HG03103 (cell line): Measurements from ENCODE around the gene IL20RA.

Source experiments
- ATAC-seq: cut with Tn5 transposase; IDR thresholded peaks from one replicate; pipeline ENCODE4 v1.9.1; 2021; ENCODE audit warnings: low read depth; ENCODE audit not compliant: unreplicated experiment

The IL20RA gene

DNA sequence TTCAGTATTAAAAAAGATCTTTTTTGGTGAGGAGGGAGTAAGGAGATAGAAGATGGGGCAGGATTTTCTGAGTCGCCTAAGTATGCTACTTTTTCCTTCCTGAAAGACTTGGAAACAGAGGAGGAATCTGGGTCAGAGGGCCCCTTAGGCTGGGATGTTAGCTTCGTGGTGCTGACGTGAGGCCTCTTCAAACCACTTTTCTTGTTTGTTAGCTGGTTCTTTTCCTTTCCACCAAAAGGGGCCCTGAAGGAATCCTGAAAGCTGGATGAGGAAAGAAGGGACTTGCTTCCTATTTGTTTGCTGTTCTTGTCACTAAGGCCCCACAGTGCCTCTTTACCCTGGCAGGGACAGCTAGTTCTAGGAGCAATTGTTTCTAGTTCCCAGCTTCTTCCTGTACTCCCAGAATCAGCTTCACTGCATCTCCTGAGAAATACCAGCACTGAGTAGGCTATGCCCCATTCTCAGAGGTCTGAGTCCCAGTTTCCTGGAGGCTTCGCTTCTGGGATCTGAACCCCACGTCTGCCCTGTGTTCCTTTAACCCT, 2.2 kb upstream of the IL20RA start:
- no peak for ATAC-seq

DNA sequence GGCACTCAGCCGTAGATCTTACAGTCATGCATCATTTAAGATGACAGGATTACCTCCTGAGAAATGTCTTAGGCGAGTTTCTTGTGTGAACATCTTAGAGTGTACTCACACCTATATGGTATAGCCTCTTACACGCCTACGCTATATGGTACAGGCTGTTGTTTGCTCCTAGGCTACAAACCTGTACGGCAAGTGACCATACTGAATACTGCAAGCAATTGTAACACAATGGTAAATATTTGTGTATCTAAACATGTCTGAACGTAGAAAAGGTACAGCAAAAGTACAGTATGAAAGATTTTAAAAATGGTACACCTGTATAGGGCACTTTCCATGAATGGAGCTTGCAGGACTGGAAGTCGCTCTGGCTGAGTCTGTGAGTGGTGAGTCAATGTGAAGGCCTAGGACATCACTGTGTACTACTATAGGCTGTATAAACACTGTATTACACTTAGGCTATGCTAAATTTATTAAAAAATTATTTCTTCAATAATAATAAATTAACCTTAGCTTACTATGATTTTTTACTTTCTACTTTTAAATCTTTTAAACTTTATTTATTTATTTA, 541 bp upstream of the IL20RA start:
- no peak for ATAC-seq

DNA sequence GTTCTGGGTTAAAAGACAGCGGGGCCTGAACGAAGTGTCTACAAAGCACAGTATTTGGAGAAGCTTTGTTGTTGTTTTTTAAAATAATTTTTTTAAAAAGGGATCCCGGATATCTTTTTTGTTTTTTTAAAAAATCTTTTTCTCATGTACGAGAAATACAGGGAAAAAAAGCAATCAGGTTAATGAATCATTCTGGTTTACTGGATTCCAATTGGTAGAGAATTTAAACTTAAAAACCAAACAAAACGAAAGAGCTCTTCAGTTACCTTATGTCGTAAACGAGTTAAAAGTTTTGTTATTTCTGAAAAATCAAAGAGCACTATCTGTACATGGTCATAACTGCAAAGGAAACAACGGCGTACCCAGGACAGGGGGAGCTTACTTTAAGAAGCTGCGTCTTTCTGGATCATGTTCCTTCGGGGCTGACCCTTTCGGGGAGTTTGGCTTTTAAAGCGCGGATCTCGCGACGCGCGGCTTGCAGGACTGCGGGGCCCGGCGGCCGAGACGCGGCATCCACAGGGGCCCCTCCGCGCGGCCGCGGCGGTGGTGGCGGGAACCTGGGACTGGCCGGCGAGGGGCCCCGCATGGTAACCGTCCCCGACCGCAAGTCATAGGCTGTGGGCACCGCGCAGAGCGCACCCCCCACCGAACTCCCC, 927 bp downstream of the IL20RA start:
- ATAC-seq: no peak

DNA sequence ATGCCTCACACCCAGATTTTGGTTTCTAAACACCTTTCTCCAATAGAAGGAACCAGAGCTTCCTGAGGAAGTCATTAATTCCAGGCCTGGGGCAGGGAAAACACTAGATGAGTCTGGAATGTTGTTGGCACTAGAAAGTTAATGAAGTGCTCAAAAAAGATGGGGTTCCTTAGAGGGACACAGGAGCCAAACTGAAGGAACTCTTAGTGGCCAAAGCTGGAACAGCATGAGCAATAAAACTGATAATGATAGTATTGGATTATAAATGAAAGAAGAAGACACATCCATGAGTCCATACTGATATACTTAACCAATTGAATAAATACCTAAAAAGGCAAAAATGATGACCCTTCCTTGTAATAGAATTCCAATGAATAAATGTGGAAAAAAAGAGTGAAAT, 4.4 kb downstream of the IL20RA start:
- no peak for ATAC-seq

DNA sequence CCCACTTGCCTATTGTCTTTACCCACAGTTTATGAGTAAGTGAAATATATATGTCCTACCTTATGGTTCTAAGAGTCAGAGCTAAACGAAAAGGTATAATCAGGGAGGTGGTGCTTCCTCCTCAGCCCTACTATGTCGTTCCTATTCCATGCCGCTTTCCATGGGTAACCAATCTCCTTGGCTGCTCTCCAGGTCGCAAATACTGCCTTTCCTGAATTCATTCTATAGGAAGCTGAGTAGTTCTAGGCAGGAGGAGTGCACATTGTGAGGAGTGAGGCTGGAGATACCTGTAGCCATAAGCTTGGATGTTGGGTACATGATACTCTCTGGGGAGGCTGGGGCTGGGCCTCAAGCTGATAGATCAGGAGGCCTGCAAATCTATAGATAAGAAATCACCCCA, 5.8 kb downstream of the IL20RA start:
- ATAC-seq: no peak

DNA sequence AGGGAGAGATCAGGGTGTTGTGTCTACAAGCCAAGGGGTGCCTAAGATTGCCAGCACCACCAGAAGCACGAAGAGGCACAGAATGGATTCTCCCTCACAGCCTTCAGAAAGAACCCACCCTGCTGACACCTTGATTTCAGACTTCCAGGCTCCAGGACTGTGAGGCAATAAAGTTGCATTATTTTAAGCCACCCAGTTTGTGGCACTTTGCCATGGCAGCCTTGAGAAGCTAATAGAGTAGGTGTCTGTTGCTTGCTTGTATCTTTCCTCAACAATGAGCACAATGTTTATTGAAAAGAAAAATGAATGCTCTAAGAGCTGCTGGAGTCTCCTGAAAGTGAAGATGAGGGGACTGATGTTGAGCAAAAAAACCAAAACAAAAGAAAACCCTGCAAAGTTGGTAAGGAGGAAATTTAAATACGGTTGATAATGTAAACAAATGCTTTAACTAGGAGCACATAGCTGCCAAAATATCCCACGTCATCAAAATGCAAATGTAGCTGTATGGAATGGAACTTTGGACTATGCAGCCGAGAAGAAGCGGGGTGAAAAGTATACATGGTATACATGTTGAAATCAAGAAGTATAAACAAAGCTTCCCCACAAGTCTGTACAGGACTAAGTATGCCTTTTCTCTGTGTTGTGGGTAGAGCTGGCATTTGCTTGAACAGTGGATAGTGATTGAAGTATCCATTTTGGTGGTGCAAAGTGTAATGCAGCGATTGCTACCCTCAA, 8.0 kb downstream of the IL20RA start:
- no peak for ATAC-seq

DNA sequence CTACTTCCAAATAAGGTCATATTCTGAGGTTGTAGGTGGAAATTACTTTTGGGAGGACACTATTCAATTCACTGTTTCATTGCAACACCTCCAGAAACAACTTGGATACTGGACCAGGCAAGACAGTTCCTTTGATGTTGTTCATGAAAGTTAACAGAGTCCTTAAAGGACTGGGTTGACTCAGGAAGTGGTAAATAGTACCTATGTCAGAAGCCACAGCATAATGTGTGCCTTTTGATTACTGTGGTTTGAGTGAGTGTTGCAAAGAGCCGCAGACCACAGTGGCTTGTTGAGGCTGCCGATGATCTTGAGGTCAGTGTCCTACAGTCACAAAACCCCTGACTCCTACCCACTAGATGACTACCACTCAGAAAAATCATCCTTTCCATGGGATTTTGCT, 10.9 kb downstream of the IL20RA start:
- peak; percentile 98 for ATAC-seq

DNA sequence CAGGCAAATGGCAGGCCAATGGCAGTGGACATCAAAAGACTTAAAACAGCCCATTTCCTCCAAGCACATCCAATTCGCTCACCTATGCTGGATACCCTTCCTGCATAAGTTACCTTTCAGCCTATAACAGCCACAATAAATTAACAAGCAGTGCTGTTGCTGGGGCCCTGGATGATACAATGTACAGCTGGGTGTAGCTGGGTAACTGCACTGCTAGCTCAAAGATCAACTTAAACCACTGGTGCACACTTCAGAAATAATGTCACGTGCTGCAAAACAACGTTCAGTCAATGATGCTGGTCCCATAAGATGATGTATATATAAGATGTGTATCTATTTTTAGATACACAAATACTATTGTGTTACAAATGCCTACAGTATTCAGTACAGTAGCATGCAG, 13.6 kb downstream of the IL20RA start:
- no peak for ATAC-seq

DNA sequence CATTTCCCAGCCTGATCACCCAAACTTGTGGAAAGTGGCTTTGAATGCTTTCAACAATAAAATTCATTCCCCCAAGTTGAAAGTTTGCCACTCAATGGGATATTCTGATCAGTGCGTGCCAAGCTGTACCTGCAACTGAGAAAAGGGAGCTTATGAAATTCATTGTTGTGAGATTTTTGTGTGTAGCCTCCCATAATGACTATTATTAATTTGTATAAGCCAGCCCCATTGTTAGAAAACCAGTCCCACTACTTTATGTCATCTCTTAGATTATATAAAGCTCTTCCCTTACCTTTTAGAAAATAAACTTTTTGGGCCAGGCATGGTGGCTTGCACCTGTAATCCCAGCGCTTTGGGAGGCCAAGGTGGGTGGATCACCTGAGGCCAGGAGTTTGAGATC, 15.9 kb downstream of the IL20RA start:
- ATAC-seq: no peak

DNA sequence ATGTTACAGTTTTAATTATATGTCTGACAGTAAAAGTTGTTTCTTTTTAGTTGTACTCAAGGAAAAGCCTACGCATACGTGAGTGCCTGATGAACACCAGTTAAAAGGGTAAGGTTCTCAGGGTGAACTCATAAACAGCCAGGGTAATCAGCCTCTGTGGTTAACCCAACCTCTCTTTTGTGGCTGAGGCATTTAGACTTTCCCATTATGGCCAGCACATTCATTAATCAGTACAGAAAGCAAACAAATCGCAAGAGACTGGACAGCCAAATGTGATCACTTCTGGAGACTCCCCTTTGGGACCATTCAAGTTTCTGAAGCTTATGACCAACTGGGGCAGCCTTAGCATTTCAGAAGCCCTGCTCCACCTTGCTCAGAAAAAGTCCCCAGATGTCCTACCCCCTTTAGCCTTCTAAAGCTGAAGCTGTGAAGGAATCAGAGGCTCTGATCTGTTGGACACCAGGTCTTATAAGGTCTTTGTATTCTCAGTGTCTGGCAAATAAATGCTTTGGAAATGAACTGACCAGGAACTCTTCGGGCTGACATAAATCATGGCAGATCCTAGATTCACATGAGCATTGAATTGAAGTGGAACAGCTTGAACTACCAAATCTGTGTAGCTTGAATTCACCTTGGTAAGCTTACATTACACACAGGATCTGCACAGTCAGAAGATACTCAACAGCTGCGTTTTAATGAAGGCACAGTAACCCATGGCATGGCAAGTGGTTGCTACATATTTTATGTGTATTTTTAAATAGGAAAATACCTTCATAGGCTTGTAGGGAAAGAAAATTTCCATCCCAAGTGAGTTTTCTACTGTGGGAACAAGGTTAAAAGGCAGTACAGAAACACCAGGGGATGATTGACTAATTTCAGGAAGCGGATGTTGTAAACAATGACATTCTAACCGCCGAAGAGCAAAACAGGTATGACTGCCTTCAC, 18.7 kb downstream of the IL20RA start:
- ATAC-seq: no peak

DNA sequence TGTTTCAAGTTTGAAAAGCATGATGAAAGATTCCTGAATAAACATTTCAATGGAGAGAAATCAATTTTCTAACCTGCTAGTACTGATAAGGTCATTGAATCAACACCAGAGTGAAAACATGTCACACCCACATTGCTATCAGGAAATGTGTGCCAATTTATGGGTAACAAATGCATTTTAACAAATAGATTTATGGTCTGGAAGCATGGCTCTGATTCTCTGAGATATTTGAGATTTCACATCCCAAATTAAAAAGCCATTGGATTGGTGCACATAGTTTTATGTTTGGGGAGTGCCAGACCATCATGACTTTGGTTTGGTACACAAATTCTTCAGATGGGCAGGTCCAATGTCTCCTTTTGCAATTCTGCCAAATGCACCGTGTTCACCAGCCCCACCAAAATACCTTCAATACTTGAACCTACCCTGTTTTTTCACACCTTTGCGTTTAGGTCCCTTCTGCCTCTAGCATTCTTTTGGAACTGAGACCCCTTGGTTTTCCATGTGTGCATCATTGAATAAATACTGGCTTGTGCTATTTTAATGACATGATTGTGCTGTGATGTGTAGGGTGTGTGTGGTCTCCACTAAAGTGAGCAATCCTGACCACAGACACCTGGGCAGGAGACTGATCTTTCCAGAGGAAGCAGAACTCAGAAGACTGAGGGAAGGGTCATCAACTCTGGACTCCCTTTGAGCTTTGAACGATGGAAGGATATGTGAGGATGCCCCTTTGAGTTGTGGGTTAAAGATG, 20.4 kb downstream of the IL20RA start:
- ATAC-seq: no peak

DNA sequence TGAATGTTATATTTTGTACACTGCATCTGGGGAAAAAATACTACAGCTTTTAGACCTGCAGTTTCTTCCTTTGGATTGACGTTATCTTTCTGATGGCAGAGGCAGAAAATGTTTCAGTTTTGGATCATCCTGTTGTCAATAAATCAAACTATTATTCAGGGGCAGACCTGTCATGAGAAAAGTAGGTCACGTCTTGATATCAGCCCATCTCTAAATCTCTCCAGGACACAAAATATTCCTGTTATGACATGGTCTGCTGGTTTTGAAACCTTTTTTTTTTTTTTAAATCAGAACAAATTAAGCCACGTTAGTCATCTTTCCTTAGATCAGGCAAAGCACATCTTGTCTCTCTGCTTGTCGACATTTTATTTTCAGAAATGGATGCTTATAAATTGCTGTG, 24.0 kb downstream of the IL20RA start:
- ATAC-seq: no peak

DNA sequence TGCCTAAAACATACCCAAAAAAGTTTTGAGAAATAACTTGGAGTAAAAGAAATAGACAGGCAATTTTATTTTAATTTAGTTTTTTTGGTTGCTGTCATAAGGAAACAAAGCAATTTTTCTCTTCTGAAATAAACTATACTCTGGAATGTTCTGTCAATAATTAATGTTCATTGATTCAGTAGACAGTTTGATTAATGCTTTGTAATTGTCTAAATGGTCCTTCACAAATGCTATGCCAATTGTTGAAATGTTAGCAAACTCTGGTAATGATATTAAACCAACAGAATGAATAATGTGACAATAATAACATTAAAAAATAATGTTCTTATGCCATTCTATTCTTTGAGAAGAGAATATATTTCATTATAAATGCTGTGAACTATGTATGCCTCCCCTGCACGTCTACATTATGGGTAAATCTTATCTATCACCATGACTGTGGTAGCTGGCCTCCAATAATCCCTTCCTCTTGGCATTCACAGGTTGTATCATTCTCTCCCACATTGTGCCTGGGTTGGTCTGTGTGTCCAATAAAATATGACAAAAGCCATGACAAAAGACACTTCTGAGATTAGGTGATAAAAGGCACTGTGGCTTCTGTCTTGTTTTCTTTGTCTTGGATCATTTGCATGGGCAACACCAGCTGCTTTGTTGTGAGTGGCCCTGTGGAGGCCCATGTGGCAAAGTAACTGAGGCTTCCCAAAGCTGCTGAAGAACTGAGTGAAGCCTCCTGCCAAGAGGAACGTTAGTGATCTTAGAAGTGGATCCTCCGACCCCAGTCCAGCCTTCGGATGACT, 25.1 kb downstream of the IL20RA start:
- no peak for ATAC-seq

DNA sequence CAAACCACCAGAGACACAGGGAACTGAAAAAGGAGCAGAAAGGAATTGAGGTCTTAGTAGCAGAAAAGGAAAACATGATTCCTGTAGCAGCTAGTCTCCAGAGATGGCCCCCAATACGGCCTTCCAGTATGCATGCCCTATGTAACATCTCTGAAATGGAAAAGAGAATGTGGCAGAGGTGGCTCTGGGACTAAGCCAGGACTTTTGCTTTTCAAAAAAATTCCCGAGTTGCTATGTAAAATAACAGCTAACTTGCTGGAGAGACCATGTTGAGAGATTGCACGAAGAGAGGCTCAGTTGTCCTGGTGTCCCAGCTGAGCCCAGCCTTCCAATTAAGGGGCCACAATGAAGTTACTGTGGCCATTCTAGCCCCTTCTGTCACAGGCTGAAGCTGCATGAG, 27.7 kb downstream of the IL20RA start:
- ATAC-seq: no peak

DNA sequence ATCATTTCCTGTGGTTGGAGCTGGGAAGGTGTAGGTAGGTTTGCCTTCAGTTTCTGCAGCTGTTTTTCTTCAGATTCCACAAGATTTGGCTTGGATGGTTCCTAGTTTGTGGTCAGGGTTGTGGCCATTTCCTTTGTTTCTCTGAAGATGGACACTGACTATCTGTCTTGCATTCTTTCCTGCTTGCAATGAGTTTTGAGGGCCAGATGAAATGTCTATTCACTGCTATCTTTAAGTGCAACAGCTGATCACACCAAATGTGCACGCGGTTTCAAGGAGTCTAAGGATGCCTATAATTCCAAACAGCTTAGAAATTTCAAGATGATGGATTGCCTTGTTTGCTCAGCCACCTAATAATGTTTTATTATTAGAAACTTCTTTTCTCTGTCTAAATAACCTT, 28.4 kb downstream of the IL20RA start:
- no peak for ATAC-seq

DNA sequence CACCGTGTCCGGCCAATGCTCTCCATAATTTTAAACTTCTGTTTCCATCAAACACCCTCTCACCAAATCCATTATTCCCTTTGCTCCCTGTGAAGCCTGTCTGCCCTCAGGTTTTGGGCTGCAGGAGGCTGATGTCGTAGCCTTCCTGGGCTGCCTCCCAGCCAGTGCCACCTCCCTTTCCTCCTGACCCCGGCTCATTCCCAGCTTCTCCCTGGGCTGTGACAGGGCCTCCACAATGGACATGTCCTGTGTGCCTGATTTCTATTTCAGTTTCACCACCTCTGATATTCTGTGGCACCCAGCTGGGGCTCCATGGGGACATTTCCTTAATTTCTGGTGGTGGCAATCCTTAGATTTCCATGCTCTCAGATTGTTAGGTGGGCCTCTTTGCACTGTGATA, 28.8 kb downstream of the IL20RA start:
- ATAC-seq: no peak

DNA sequence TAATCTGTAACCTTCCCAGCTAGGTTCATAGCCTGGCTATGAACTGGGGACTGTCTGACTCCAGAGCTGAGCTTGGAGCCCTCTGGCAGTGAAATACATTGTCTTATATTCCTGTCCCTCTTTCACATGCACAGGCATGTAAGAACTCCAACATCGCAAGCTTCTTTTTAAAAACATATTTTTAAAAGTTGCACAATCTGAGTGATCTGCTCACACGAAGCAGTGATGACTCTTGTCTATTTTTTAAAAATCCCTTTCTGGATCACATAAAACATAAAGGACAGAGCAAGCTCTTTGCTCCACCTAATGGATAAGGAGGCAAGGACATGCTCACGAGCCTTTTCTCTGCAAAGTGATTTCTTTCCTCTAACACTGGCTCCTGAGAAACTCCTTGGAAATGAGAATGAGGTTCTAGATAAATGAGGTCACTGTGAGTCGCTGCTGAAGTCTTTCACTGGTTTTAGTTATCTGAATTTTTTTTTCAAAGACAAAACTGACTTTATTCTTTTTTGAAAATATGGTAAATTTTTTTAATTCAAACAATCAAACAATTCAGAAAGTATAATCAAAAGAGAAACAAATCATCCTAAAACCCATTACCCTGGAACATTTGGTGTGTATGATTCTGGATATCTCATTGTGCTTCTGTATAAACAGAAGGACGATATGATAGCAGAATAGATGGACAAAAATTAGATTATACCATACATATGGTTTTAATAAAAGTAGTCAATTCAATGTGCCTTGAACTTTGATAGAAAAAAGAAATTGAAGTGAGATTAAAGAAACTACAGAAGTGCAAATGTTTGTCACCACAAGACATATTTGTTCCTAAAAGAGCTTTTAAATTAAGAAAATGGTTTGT, 30.8 kb downstream of the IL20RA start:
- ATAC-seq: no peak

DNA sequence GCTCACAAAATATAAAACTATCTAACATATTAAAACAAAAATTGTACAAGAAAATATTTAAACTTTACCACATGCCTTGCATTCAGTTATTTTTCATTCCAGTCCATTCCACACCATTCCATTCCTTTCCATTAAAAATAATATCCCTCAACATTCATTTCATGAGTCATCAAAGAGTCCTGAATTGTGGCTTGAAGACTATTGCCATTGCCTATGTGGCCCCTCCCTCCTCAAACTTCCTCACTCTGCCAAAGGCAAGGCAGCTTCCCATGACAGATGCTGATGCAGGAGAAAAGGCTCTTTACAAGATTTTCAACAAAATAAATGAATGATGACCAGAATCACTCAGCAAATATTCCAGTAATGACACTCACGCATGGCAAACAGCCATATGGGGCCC, 31.7 kb downstream of the IL20RA start:
- ATAC-seq: no peak
